Retina (tissue), 1 donor: Measurements from ENCODE around the gene CACTIN.
"Not testable (repeated sequence)": the region's sequence is repeated elsewhere in the genome, so short reads cannot be mapped to it uniquely, and the experiment has no call there.

Source experiments
- DNase-seq: peaks from one replicate; pipeline ENCODE4 v3.0.0-alpha.2; 2016

The CACTIN gene

DNA sequence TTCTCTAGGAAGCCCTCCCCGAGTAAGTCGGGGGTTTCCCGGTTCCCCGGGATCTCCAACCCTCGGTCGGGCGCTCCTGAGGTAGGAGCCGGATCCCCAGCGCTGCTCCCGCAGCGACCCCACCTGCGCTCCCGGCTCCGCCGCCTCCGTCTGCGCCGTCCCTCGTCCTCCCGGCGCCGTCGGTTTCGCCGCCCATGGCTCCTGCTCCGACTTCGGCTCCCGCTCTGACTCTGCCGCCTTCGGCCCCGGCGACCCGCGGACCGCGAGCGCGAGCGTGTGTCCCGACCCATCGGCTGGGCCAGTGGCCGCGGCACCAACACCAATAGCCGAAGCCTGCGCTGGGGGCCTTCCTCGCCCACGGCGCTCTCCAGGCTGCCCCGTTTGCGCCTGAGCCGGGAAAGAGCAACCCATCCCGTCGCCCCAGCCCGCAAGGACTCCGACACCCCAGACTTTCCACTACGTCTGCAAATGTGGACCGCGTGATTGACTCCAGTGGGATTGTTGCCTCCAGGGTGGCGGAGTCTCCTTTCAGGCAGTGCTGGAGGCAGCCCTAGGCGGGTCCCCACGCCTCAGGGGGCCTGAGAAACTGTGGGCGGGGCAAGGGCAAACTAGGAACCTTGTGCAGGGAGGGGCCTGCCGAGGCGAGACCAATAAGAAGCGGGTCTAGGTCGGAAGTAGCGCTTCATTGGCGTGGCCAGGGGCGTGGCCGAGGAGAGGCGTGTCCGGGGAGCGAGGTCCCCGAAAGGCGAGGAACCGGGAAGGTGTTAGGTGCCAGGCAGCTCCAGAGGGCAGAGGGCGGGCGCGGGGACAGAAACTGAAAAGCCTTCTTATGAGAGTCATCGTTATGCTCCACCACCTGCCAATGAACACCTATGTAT is at the start of gene CACTIN:
Gene CACTIN, minus strand, starts transcription at position 318 of the 878 bp plus-strand sequence. Its CDS starts 28 bp downstream, at position 290.
- DNase-seq = peak; percentile 100

DNA sequence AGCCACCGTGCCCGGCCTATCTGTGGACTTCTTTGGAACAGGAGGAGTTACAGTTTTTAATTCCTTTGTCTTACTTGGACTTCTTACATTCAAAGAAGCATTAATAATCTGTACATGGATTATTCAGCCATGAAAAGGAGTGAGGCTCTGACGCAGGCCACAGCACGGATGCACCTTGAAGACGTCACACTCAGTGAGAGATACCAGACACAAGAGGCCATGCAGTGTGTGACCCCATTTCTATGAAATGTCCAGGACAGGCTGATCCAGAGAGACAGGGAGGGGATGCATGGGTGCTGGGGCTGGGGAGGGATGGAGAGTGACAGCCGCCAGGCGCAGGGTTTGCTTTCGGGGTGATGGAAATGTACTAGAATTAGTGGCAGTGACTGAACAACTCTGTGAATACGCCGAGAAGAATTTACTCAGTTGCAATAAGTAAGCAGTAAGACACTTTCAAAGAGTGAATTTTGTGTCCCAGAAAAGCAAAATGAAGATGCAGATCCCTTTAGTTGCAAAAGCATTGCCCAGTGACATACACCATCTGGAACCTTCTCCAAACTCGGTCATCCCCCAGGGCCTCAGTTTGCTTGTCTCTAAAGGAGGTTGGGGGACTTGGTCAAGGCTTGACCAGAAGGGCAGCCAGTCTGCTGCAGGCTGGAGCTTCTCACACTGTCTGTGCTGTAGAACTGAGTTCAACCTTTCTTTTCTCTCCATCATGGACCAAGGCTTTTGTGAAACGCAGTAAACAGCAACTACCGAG is 48.4 kb upstream of the CACTIN start:
- no peak for DNase-seq

DNA sequence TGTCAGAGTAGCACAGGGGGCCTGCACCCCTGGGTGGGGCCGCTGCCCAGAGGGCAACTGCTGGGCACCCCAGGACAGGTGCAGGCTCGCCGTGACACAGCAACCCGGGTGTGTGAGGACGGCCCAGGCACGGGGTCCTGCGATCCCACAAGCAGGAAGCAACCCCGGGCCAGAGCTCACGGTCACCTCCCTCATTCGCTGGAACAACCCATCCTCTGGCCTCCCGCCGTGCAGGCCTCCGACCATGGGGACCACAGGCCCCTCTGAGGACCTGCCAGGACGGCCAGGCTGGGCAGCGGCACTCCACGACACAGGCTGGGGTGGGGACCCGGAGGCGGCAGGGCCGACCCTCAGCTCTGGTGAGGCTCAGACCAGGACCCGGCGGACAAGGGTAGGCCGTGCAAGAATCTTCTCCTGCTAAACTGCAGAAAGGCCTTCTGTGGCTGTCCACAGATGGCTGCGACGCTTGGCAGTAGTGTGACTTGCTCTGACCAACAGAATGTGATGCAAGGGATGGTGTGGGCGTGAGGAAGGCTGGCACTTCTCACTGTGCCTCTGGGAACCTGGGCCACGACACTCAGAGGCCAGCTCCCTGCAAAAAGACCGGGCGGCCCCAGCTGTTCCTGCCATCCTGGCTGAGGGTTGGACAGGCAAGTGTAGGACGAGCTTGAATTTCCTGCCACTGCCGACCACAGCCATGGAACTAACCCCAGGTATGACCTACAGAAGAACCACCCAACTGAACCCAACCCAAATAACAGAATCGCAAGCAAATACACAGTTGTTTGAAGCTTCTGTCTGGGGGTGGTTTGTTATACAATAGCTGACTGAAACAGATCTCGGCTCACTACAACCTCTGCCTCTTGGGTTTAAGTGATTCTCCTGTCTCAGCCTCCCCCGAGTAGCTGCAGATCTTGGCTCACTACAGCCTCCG is 47.2 kb upstream of the CACTIN start:
- DNase-seq = no peak

DNA sequence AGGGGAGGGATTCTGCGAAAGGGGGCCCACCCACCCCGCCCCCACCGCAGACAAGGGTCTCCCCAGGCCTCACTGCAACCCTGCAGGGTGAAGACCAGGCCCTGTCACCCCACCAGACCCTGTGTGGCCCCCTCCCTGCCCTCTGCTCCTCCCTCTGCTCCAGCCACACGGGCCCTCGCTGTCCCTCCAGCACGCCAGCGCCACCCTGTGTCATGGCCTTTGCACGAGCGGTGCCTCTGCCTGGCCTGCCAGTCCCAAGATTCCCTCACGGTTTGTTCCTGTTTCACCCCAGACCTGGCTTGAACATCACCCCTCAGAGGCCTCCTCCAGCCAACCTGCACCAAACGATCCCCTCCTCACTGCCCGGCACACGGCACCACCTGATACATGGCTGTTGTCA is 46.4 kb upstream of the CACTIN start:
- no peak for DNase-seq

DNA sequence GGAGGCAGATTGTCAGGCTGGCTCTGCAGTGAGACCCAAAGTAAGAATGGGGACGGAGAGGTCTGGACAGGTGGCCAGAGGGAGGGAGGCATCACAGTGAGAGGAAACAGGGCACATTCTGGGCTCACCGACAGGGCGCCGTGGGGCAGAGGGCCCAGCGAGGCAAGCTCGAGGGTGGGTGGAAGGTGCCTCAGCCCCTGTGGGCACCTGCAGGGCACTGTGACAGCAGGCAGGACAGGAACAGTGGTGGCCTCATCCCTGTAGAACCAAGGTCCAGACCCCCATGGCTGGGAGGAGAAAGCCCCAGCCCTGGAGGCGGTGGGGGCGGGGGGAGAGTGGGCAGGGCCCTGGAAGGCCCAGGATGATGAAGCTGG is 46.0 kb upstream of the CACTIN start:
- no peak for DNase-seq

DNA sequence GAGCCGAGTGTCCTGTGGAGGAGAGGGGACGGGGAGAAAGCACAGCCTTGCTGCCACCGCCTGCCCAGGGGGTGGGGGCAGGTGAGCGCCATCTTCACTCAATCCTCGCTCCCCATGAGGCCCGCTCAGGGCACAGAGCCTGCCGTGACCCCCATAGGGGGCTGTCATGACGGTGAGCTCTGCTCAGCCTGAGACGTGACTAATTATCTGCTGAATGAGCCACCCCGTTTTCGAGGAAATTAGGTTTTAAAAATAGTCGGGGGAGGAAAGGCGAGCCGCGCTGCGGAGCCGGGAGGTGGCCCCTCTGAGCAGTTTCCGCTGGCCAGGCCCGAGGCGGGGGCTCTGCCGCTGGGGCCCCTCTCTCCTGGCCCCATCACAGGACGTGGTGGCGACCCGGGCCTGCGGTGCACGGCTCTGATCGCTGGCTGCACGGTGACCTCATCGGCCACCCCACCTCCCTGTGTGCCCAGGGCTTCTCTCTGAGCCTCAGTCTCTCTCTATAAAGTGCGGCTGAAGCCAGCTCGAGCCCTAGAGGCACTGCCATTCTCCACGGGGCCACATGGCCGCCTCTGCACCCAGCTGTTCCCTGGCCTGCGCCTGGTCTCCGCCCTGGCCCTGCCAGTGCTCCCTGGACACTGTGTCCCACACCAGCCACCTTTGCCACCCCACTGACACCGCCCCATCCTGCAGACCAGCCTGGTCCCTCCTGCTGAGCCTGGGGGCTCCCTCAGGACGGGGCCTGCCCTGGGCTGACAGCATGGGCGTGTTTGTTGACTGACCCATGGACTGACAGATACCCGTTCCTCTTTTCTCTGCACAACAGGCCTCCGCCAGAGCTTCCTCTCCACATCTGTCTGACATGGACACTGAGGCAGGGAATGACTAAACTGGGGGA is 45.3 kb upstream of the CACTIN start:
- DNase-seq = peak; percentile 66

DNA sequence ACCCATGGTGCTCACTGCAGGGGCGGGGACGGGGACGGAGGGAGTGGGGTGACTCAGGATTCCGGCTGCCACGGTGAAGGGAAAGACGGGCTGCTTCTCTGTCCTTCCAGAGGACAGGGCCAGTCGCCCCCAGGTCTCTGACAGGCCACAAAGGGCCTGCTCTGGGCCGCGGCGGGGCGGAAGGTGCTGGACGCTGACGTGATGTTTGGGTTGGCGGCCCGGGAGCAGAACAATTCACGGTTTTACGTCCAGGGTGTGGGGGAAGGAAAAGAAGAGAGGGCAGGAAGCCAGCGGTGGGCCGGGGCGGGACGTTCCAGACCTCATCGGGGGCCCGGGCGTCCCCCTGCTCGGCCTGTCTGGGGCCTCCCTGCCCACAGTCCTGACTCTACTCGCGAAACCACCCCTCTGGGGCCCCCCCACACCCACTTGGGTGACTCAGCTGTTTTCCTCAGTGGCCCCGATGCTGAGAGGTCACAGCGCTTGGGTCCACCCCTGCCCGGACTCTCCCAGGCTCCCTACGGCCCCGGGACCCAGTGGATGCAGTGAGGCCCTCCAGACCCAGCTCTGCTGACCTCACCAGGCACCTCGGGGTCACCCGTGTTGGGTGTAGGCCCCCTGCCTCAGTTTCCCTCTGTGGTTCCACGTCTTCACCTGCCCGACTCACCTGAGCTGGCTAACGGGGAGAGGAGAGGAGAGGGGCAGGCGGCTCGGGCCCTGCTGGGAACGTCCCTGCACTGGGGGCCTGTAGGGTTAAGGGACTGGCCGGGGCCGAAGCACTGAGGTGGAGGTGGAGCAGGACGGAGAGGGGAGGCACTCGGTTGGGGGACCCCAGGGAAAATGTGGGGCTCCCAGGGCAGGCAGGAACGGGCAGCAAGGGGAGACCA is 44.4 kb upstream of the CACTIN start:
- peak; percentile 38 for DNase-seq

DNA sequence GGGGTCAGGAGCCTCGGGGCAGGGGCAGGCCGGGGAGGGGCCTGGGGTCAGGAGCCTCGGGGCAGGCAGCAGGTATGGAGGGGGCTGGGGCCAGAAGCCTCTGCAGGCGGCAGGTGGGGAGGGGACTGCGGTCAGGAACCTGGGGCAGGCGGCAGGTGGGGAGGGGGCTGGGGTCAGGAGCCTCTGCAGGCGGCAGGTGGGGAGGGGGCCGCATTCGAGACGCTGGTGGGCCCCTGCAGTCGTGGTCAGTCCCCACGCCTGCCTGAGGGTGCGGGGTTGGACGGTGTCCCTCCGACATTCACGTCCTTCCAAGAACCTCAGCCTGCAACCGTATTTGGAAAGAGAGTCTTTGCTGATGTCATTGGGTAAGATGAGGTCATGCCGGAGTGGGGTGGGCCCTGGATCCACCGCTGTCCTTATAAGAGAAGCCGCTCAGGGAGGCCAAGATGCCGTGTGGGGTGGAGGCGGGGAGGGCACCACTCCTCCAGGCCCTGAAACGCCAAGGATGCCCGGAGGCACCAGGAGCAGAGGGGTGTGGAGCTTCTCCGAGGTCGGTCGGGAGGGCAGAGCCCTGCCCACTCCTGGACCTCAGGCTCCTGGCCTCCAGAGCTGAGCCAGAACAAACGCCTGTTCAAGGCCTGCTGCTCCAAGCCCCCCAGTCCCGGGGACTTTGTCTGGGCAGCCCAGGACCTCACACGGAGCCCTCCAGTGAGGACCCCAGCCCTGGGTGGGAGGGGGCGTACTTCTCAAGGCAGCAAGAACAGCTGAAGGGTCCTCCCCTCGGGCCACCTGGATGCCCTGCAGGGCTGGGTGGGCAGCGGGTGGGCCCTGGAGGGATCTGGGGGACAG is 43.6 kb upstream of the CACTIN start:
- peak; percentile 48 for DNase-seq

DNA sequence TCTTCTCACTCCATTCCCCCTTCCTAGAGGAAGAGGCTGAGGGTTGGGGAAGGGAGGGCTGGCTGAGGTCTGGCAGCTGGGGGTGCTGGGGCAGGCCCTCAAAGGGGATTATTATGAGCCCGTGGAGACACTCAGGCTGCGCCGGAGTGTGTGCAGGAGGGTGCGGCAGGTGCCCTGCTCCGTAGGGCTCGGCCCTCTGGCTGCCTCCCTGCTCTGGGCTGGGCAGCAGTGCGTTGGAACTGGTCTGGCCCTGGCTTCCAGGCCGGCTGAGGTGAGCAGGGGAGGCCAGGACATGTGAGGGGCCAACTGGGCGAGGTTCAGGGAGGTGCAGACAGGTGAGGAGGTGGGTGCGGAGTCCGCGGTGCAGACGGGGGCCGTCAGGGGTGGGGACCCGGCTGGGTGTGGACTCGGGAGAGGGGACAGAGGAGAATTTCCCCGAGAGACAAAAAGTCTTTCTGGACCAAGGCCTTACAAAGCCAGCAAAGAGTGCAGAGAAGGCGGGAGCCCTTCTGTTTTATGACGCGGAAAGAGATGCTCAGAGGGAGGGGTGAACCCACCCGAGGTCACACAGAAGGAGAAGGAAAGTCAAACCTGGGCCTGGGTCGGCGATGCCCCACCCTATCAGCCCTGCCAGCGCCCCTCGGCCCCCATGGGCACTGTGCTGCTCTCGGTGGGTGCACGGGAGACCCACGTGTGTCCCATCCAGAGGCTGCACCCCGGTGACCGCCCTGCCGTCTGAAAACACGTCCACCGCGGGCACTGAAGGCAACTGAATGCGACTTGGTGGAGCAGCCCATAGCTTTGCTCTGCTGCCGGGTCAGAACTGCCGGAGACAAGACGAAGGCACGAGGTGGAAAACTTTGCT is 42.7 kb upstream of the CACTIN start:
- DNase-seq = peak; percentile 56

DNA sequence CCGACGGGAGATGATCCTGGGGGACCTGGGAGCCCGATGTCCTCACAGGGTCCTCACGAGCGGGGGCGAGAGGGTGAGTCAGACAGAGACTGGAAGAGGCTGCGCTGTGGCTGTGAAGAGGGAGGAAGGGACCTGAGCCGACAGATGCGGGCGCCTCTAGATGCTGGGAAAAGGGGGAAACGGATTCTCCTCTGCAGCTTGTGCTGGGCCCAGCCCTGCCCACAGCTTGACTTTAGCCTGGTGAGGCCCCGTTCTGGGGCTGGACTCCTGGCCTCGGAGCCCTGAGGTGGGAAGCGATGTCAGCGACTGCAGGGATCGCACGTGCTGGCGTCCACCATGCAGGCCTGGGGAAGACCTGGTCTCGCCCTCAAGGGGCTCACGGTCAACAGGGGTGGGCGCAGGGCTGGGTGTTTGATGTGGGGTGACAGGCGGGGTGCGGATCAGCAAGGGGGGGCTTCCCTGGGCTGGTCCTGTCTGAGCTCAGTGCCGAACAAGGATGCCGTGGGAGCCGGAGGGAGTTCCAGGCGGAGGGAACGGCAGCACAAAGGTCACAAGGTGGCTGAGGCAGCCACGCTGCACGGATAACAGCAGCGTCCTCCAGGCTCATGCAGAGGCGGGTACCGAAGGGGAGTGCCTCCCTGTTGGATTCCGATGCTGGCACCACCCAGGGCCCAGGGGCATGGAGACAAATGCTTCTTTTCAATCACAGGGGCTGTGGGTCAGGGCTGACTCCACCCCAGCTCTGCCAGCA is 41.9 kb upstream of the CACTIN start:
- peak; percentile 54 for DNase-seq

DNA sequence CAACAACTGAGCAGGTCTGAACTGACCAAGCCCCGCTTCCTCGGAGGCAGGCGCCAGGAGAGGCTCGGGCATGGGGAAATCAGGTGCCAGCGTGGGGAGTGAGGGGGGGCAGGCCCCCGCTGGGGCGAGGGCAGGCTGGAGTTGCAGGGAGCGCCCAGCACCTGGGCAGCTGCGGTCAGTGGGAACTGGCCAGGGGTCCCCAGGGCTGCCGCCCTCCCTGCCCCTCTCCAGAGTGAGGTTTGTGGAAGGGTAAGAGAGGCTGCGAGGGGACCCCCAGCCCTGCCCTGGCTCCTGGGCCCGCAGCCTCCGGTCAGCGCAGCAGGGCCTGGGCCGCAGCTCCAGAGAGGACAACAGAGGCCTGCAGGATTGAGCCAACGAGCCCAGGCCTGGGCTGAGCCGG is 41.2 kb upstream of the CACTIN start:
- no peak for DNase-seq

DNA sequence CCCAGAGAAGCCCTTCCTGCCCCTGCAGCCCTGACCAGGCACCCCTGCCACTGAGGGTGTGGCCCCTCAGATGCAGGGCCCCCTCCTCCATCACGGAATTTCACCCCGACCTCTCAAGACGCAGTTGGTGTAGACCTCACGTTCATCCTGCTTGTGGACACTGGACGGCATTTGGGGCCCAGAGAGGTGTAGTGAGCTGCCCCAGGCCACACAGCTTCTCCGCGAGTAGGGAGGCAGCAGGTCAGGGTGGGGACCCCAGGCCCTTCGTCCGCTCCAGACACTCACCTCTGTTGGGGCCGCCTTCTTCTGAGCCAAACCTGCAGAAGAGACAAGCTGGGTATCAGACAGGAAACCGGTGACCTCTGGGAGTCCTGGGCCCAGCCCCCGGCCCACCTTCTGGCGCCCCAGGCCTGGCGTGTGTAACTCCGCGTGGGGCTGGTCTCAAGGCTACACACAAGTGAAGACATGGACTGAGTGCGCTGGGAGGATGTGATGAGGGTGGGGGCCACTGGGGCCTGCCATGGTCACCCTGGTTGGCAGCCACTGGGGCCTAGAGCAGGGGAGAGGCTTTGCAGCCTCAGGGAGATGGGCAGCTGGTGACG is 40.5 kb upstream of the CACTIN start:
- no peak for DNase-seq

DNA sequence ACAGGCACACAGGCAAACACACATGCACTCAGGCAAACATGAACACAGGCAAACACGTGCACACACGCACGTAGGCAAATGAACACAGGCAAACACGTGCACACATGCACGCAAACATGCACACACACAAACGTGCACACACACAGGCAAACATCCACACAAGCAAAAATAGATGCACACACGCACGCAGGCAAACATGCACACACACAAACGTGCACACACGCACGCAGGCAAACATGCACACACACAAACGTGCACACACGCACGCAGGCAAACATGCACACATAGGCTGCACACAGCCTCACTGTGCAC is 39.9 kb upstream of the CACTIN start:
- DNase-seq = not testable (repeated sequence)

DNA sequence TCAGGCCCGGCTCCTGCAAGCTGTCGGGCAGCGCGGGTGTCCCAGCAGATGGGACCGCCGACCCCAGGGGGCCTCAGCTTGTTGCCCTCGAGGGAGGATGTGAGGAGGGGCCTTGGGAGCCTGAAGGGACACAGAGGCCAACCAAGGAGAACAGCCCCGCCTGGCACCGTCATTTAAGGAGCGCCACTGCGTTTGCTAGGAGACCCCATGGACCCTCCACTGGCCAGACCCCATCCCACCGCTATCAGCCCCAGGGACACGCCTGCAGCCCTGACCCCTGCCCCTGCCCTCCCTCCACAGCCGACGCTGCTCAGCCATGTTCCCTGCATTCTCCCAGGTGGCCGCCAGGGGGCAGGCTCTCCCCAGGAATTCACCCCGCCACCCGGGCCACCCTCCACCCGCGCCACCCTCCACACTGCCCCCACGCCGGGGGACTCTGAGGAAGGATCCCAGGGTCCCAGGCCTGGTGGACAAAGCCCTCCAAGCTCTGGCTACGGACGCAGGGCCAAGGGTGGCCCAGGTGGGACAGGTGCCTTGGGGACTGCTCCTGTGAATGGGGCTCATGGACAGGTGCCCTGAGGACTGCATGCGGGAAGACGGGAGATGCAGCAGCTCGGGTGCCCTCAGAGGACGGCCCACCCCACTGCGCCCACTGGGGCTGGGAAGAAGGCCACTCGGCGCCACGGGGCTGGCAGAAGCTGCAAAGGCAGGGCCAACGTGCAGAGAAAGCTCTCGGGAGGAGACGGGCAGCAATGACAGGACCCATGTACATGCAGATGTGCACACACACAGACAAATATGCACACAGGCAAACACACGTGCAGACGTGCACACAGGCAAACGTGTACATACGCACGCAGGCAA is 39.3 kb upstream of the CACTIN start:
- DNase-seq = peak; percentile 84

DNA sequence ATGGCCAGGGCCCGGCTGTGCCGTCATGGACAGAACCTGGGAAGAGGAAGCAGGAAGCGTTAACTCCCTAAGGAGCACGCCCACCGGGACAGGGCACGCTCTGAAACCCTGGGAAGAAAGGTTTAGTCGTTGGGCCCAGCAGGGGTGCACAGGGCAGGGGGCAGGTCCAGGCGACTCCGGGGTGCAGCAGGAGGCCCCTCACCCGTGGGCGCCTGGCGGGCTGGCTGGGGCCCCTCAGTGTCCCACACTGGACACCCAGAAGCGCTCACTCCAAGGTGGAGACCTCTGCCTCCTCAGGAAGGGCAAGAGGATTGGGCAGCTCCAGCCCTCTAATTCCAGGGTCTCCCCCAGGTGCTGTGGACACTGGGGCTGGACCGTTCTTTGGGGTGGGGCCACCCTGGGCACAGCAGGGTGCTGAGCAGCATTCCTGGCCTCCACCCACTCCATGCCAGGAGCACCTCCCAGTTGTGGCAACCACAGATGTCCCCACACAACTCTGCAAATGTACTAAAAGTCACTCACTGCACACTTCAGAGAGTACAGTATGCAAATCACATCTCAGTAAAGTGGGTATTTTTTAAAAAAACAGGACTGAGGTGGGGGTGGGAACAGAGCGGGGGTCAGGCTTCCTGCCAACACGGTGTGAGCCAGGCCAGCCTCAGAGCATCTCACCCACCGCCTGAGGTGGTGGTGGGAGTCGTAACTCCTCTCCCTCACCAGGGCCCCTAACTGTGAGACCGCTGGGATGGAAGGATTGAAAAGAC is 38.5 kb upstream of the CACTIN start:
- DNase-seq = no peak

DNA sequence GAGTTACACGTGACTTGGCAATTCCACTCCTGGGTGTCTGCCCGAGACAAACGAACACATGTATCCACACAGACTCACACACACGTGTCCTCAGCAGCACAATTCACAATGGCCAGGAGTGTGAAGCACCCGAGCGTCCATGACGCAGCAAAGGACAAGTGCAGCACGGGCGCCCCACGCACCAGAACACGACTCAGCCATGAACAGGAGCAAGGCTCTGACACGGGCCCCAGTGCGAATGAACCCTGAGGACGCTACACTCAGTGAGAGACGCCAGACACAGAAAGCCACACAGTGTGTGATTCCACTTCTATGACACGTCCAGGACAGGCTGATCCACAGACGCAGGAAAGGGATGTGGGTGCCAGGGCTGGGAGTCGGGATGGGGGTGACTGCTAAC is 37.2 kb upstream of the CACTIN start:
- DNase-seq = no peak
